Measurements from ENCODE around the gene OLFM1.

Gene OLFM1

GRCh38 chr9:135066291-135066690 is 21.2 kb upstream of the OLFM1 start:
- TF ChIP-seq POLR2A (IDR thresholded peaks at IDR 0.05; ENCODE audit: low read depth, low read length) = no peak
- FAIRE-seq (no peak), DNase-seq (ENCODE audit: insufficient read length, low spot score) (no peak)

- no peak for FAIRE-seq
- no peak for TF ChIP-seq POLR2A (IDR thresholded peaks at IDR 0.05; ENCODE audit: low read depth, low read length)
- DNase-seq (ENCODE audit: insufficient read length, low spot score) = no peak
Observed at GRCh38 chr9:135067096-135067710, 20.3 kb upstream of the OLFM1 start.

GRCh38 chr9:135068776-135069415 is 18.6 kb upstream of the OLFM1 start:
- DNase-seq (ENCODE audit: insufficient read length, low spot score) (no peak), FAIRE-seq (no peak)
- no peak for TF ChIP-seq POLR2A (IDR thresholded peaks at IDR 0.05; ENCODE audit: low read depth, low read length)

GRCh38 chr9:135069558-135070197 is 17.8 kb upstream of the OLFM1 start:
- TF ChIP-seq POLR2A (IDR thresholded peaks at IDR 0.05; ENCODE audit: low read depth, low read length) = no peak
- FAIRE-seq (no peak), DNase-seq (ENCODE audit: insufficient read length, low spot score) (no peak)

- no peak for FAIRE-seq
- TF ChIP-seq POLR2A (IDR thresholded peaks at IDR 0.05; ENCODE audit: low read depth, low read length) = no peak
Observed at GRCh38 chr9:135070198-135070951, 17.1 kb upstream of the OLFM1 start.

GRCh38 chr9:135070964-135071735 is 16.3 kb upstream of the OLFM1 start:
- FAIRE-seq = no peak
- no peak for DNase-seq (ENCODE audit: insufficient read length, low spot score)
- TF ChIP-seq POLR2A (IDR thresholded peaks at IDR 0.05; ENCODE audit: low read depth, low read length) = no peak

More at GRCh38 chr9:135070198-135070951, 17.1 kb upstream of the OLFM1 start:
- DNase-seq (ENCODE audit: insufficient read length, low spot score) = no peak

- TF ChIP-seq POLR2A (IDR thresholded peaks at IDR 0.05; ENCODE audit: low read depth, low read length) = no peak
- FAIRE-seq = no peak
- no peak for DNase-seq (ENCODE audit: insufficient read length, low spot score)
Observed at GRCh38 chr9:135073081-135073740, 14.3 kb upstream of the OLFM1 start.

GRCh38 chr9:135073741-135074305 is 13.6 kb upstream of the OLFM1 start:
- no peak for FAIRE-seq
- no peak for DNase-seq (ENCODE audit: insufficient read length, low spot score)
- TF ChIP-seq POLR2A (IDR thresholded peaks at IDR 0.05; ENCODE audit: low read depth, low read length) = no peak

- no peak for TF ChIP-seq POLR2A (IDR thresholded peaks at IDR 0.05; ENCODE audit: low read depth, low read length)
- no peak for DNase-seq (ENCODE audit: insufficient read length, low spot score)
- no peak for FAIRE-seq
Observed at GRCh38 chr9:135074354-135075233, 12.9 kb upstream of the OLFM1 start.

- FAIRE-seq (no peak), DNase-seq (ENCODE audit: insufficient read length, low spot score) (peak; percentile 94)
- peak; percentile 44; the same call in 1 of the 2 replicates for TF ChIP-seq POLR2A (IDR thresholded peaks at IDR 0.05; ENCODE audit: low read depth, low read length)
Observed at GRCh38 chr9:135075234-135076142, 12.0 kb upstream of the OLFM1 start.

Data from H54 (cell line).